Measurements from ENCODE around the gene CRISPLD2.

CRISPLD2 gene

GRCh38 chr16:84818989-84819643 lies 669 bp upstream of the CRISPLD2 start:
- TF ChIP-seq USF1 (IDR thresholded peaks at IDR 0.05) = no peak
- no peak for TF ChIP-seq EP300 (IDR thresholded peaks at IDR 0.05; ENCODE audit: borderline replicate concordance)
- TF ChIP-seq EGR1 (IDR thresholded peaks at IDR 0.05) = no peak
- no peak for TF ChIP-seq TCF12 (IDR thresholded peaks at IDR 0.05; ENCODE audit: low read depth)
- TF ChIP-seq CREB1 (IDR thresholded peaks at IDR 0.05; ENCODE audit: low read depth) = no peak
- no peak for TF ChIP-seq CEBPB (IDR thresholded peaks at IDR 0.05)
- TF ChIP-seq NFIC (IDR thresholded peaks at IDR 0.05) = no peak
- TF ChIP-seq YY1 (IDR thresholded peaks at IDR 0.05; ENCODE audit: low read depth) = no peak
- TF ChIP-seq FOXM1 (IDR thresholded peaks at IDR 0.05; ENCODE audit: borderline replicate concordance, low read depth) = no peak
- TF ChIP-seq TEAD4 (IDR thresholded peaks at IDR 0.05) = no peak
- TF ChIP-seq ZBTB7A (IDR thresholded peaks at IDR 0.05; ENCODE audit: low read depth) = no peak
- TF ChIP-seq RAD21 (IDR thresholded peaks at IDR 0.05; ENCODE audit: low read depth) = no peak
- no peak for TF ChIP-seq TAF1 (IDR thresholded peaks at IDR 0.05; ENCODE audit: low read depth)
- TF ChIP-seq REST (IDR thresholded peaks at IDR 0.05; ENCODE audit: low read depth) = no peak
- TF ChIP-seq, protein P1, sequence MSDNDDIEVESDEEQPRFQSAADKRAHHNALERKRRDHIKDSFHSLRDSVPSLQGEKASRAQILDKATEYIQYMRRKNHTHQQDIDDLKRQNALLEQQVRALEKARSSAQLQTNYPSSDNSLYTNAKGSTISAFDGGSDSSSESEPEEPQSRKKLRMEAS (IDR thresholded peaks at IDR 0.05) = no peak

GRCh38 chr16:84820305-84820684 lies 510 bp downstream of the CRISPLD2 start:
- TF ChIP-seq CREB1 (IDR thresholded peaks at IDR 0.05; ENCODE audit: low read depth) (no peak), NFIC (IDR thresholded peaks at IDR 0.05) (no peak), REST (IDR thresholded peaks at IDR 0.05; ENCODE audit: low read depth) (no peak), TAF1 (IDR thresholded peaks at IDR 0.05; ENCODE audit: low read depth) (no peak), RAD21 (IDR thresholded peaks at IDR 0.05; ENCODE audit: low read depth) (no peak), TEAD4 (IDR thresholded peaks at IDR 0.05) (no peak; the same call in 1 of the 2 replicates), CEBPB (IDR thresholded peaks at IDR 0.05) (no peak), FOXM1 (IDR thresholded peaks at IDR 0.05; ENCODE audit: borderline replicate concordance, low read depth) (no peak), TCF12 (IDR thresholded peaks at IDR 0.05; ENCODE audit: low read depth) (no peak), USF1 (IDR thresholded peaks at IDR 0.05) (no peak), YY1 (IDR thresholded peaks at IDR 0.05; ENCODE audit: low read depth) (no peak), EP300 (IDR thresholded peaks at IDR 0.05; ENCODE audit: borderline replicate concordance) (no peak), EGR1 (IDR thresholded peaks at IDR 0.05) (no peak)
- TF ChIP-seq, protein P1 (IDR thresholded peaks at IDR 0.05) = no peak; the same call in 1 of the 2 replicates

GRCh38 chr16:84820771-84821170 lies 986 bp downstream of the CRISPLD2 start:
- TF ChIP-seq TEAD4 (IDR thresholded peaks at IDR 0.05) (no peak), EP300 (IDR thresholded peaks at IDR 0.05; ENCODE audit: borderline replicate concordance) (no peak), ZBTB7A (IDR thresholded peaks at IDR 0.05; ENCODE audit: low read depth) (no peak), CREB1 (IDR thresholded peaks at IDR 0.05; ENCODE audit: low read depth) (no peak), TCF12 (IDR thresholded peaks at IDR 0.05; ENCODE audit: low read depth) (no peak), RAD21 (IDR thresholded peaks at IDR 0.05; ENCODE audit: low read depth) (no peak), EGR1 (IDR thresholded peaks at IDR 0.05) (no peak)
- TF ChIP-seq, protein P1 (IDR thresholded peaks at IDR 0.05) = no peak

DNA sequence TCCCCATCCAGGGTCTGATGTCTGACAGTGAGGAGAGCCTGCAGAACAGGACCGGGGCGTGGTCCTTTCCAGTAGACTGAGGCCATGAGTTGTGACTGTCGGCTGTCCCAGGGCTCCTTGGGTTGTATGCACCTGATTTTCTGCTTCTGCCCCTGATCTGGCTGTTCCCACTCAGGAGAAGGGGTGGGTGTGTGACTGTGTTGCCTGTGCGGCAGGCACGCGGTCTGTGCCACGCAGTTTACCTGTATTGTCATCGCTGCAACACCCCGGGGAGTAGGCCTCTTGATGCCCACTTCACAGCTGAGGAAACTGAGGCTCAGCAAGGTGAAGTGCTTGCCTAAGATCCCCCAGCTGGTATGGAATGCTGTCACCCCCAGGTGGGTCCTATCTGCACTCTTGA lies 1.4 kb downstream of the CRISPLD2 start:
- no peak for TF ChIP-seq YY1 (IDR thresholded peaks at IDR 0.05; ENCODE audit: low read depth)
- no peak for TF ChIP-seq TEAD4 (IDR thresholded peaks at IDR 0.05)
- TF ChIP-seq NFIC (IDR thresholded peaks at IDR 0.05) = no peak
- TF ChIP-seq, protein P1 (IDR thresholded peaks at IDR 0.05) = no peak
- no peak for TF ChIP-seq REST (IDR thresholded peaks at IDR 0.05; ENCODE audit: low read depth)
- TF ChIP-seq TCF12 (IDR thresholded peaks at IDR 0.05; ENCODE audit: low read depth) = no peak
- no peak for TF ChIP-seq CEBPB (IDR thresholded peaks at IDR 0.05)
- no peak for TF ChIP-seq FOXM1 (IDR thresholded peaks at IDR 0.05; ENCODE audit: borderline replicate concordance, low read depth)
- no peak for TF ChIP-seq EP300 (IDR thresholded peaks at IDR 0.05; ENCODE audit: borderline replicate concordance)
- TF ChIP-seq CREB1 (IDR thresholded peaks at IDR 0.05; ENCODE audit: low read depth) = no peak
- no peak for TF ChIP-seq EGR1 (IDR thresholded peaks at IDR 0.05)

All from Ishikawa (cell line).